Measurements from ENCODE around the gene TBATA.

DNA sequence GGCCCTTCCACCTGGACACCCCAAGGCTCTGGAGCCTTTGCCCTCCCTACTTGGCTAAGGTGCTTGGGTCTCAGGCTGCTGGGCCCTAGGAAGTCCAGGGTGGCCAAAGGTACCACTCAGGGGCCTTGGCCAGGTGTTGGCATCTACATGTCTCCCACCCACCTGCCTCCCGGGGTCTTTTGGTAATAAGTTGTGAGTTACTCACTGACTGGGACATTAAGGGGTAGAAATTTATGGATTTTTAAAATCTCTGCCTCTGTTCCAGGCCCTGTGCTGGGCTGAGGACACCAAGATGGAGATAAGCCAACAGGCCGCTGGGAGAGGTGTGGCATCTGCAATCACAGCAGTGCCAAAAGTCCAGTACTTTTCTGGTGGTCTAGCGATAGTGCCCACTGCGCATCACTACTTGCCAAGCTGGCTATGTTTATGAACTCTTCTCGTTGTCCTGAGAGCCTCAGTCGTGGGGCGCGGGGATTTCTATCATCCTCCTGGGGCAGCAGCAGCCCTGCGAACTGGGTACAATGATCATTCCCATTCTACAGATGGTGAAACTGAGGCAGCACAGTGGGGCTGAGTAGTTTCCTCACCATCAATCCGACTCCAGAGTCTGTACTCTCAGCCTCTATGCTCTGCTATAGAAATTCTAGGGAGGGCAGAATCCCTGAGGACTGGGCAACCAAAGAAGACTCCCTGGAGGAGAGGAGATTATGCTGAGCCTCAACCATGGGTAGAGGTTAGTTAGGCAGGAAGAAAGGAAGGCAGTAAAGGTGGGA is 36.2 kb downstream of the TBATA start:
- TF ChIP-seq POLR2AphosphoS5 (IDR thresholded peaks at IDR 0.05; ENCODE audit: low read depth, low read length) (no peak), SIN3A (IDR thresholded peaks at IDR 0.05; ENCODE audit: borderline replicate concordance, insufficient read depth, low read length) (no peak), TAF1 (IDR thresholded peaks at IDR 0.05; ENCODE audit: borderline replicate concordance, insufficient read depth, low read length) (no peak)

Measured in PFSK-1 (cell line).